ENCODE data around the gene DLGAP1. TPM values are rescaled to one million over a fixed set of nuclear protein-coding genes. Genes with fewer than 3 reads are reported as not detected.

Gene DLGAP1
- total and polyA plus RNA-seq, 10 donors, result 0.11 to 6.0 (median 2.1) TPM

- intact Hi-C loops (cut with DNase I; ENCODE audit: low total_unique reads), result no loop called here
- peak; percentile 67 for DNase-seq
- H3K4me1 ChIP-seq, result peaks cover 0 to 17% (median 15%) of the 10 kb centered on the region in 6 donors
- 34 to 56% (median 44%) methylated on average over 8 to 10 of the region's 10 CpGs for WGBS, 5 donors
- no peaks in the 10 kb centered on the region for H3K36me3 ChIP-seq
- H3K9me3 ChIP-seq, result peaks cover 0 to 21% (median 14%) of the 10 kb centered on the region in 8 donors
- H3K27ac ChIP-seq, result peak overlapping the region in 1 of 8 donors; percentile 41
- TF ChIP-seq POLR2A (IDR thresholded peaks at IDR 0.05) (no peak), POLR2AphosphoS5 (IDR thresholded peaks at IDR 0.05) (peak in 1 of 3 donors; percentile 37), CTCF (IDR thresholded peaks at IDR 0.05 in 8 of 11, conservative IDR thresholded peaks at IDR 0.05 in 3 of 11) (no peak)
- H3K4me3 ChIP-seq, result peak overlapping the region in 1 of 8 donors; percentile 44
- H3K27me3 ChIP-seq (replicated peaks in 1 of 7), result no peaks in the 10 kb centered on the region
Measured at GRCh38 chr18:3525870-3526420, 929.2 kb downstream of the DLGAP1 start.

DNA sequence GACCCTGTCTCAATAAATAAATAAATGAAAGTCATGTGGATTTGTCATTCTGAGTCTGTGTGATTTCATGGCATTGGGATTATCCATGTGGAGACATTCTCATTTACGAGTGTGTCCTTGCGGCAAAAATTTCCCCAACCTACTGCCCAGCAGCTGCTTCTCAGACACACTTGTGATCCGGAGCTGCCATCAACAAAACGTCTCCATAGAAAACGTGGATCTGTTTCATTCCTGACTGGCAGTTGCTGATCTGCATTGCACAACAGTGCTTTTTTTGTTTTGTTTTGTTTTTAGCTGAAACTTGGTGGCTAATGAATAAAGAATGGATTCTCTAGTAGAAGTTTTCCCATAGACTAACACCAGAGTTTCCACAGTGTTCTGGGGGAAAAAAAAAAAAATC lies 930.4 kb downstream of the DLGAP1 start:
- intact Hi-C loops (cut with DNase I; ENCODE audit: low total_unique reads), result no loop called here
- TF ChIP-seq POLR2A (IDR thresholded peaks at IDR 0.05) (no peak), CTCF (IDR thresholded peaks at IDR 0.05 in 8 of 11, conservative IDR thresholded peaks at IDR 0.05 in 3 of 11) (no peak), POLR2AphosphoS5 (IDR thresholded peaks at IDR 0.05) (no peak)
- 78 to 91% (median 84%) methylated on average over 5 of the region's 5 CpGs for WGBS, 5 donors

GRCh38 chr18:3520230-3521085 lies 934.6 kb downstream of the DLGAP1 start:
- no peak for TF ChIP-seq CTCF (IDR thresholded peaks at IDR 0.05 in 8 of 11, conservative IDR thresholded peaks at IDR 0.05 in 3 of 11)
- TF ChIP-seq POLR2AphosphoS5 (IDR thresholded peaks at IDR 0.05), result no peak
- TF ChIP-seq POLR2A (IDR thresholded peaks at IDR 0.05), result no peak
- peaks cover 0 to 4% (median under 1%) of the 10 kb centered on the region in 6 donors for H3K4me1 ChIP-seq
- H3K36me3 ChIP-seq, result no peaks in the 10 kb centered on the region
- WGBS, 5 donors, result 80 to 90% (median 88%) methylated on average over 11 of the region's 11 CpGs
- no peak overlapping the region for H3K27ac ChIP-seq
- no peak for DNase-seq
- no peak overlapping the region for H3K4me3 ChIP-seq
- H3K9me3 ChIP-seq, result peaks cover 0 to 21% (median 14%) of the 10 kb centered on the region in 8 donors
- intact Hi-C loops (cut with DNase I; ENCODE audit: low total_unique reads), result no loop called here
- H3K27me3 ChIP-seq (replicated peaks in 1 of 7), result no peaks in the 10 kb centered on the region

More for the DNA sequence above, 930.4 kb downstream of the DLGAP1 start:
- Histone ChIP-seq H3K4me3 (no peak overlapping the region), H3K36me3 (no peaks in the 10 kb centered on the region), H3K27me3 (replicated peaks in 1 of 7) (no peaks in the 10 kb centered on the region), H3K9me3 (peaks cover 0 to 21% (median 14%) of the 10 kb centered on the region in 8 donors), H3K4me1 (peaks cover 0 to 17% (median 15%) of the 10 kb centered on the region in 6 donors), H3K27ac (no peak overlapping the region)
- no peak for DNase-seq

All from spleen (tissue), 11 donors.